GM12873 (cell line): ENCODE results near the gene TTLL6.

Experiments used
- CTCF ChIP-seq: IDR thresholded peaks from 2 replicates; pipeline ENCODE4 v1.5.1; 2012; ENCODE audit warnings: low read depth, mild to moderate bottlenecking, moderate library complexity, low read length, control low read depth; ENCODE audit not compliant: insufficient read depth; ENCODE audit errors: missing control alignments

Gene TTLL6

DNA sequence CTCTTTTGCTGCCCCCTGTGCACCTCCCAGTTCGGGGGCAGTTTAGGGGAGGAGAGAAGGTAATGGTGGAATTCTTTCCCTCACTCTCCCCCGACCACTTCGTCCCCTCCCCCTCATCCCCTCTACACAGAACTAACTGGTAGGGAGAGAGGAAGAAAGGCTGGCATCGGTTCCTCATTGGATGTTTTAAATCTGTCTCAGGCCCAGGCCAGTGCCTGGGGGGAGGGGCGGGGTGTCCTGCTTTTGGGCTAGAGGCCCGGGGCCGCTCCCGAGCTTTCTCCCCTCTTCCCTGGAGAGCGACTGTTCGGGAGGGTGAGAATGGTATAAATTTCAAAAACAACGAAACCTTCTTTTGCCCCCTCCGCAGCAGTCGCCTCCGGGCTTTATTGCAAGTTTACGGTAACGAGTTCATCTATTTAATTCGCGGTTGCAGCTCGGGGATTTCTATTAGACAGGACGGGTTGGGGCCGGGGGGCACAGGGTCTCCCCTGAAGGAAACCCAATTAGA is 94.1 kb downstream of the TTLL6 start, which contains the start of gene PRAC2:
Gene PRAC2 (plus strand): TSS at position 271 of the 508 bp plus-strand sequence. CDS start 1,226 bp downstream, outside the sequence.
- no peak for TF ChIP-seq CTCF

DNA sequence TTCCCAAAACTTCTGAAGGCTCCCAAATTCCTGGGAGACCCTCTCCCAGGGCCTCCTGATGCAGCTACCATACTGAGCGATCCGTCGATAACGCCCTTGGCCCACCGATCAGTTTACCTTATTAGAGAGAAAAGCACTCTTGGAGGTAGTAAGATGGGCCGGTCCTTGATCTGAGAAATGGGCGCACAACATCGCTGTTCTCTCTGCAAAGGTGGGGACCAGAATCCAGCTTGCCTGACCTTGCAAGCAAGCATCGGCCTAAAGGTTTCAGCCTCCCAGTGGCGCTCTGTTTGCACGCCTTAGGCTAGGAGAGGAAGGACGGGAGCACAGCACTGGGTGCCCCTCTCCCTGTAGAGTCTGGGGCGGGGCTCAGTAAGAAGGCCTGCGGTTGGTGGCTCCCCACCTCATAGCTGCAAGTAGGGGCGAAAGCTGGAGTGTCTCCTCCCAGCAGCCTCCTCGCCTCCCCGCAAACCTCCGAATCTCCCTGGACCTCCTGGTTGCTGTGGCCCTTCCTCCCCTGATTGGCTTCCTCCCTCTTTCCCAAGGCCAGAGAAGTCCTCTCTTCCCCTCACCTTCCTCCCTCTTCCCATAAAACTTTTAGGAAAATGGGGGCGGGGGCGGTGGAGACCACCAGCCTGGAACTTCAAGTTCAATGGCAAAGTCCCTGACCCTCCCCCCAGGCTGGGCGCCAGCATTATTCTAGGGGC is 94.7 kb downstream of the TTLL6 start, which contains the start of gene PRAC1:
Gene PRAC1 (minus strand): TSS at position 318 of the 707 bp plus-strand sequence. CDS start 126 bp downstream, at position 192.
- TF ChIP-seq CTCF = no peak

GRCh38 chr17:48721009-48721402 is 96.0 kb downstream of the TTLL6 start:
- TF ChIP-seq CTCF = no peak

- no peak for TF ChIP-seq CTCF
These were observed 96.6 kb downstream of the TTLL6 start for GRCh38 chr17:48720266-48721008.

DNA sequence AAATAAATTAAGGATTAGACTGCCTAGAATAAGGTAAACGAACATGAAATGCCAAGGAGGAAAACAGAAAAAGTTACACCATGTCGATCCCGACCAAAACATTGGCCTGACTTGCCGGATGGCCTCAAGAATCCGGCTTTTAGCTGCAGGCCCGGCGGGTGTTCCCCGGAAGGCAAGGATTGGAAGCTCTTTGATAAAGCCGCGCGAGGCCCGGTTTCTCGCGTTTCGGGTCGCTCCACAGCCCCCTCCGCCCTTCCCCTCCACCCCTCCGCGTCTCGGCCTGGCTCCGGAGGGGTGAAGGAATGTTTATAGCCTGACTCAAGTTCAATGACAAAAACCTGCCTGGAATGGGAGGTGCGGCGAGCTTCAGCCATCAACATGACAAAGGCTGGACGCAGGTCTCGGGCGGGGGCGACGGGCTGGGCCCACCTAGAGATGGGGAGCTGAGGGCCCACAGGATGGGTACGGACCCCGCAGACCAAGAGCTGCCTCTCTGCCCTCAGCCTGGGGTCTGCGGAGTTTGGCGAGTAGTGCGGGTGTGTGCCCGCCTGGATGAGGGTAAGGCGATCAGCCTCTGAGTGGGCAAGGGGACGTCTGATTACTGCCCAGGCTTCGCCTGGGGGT is 97.3 kb downstream of the TTLL6 start:
- TF ChIP-seq CTCF = no peak

GRCh38 chr17:48718761-48719641 is 98.0 kb downstream of the TTLL6 start:
- TF ChIP-seq CTCF = no peak
